ENCODE results near the gene IL12RB2.

IL12RB2 gene

DNA sequence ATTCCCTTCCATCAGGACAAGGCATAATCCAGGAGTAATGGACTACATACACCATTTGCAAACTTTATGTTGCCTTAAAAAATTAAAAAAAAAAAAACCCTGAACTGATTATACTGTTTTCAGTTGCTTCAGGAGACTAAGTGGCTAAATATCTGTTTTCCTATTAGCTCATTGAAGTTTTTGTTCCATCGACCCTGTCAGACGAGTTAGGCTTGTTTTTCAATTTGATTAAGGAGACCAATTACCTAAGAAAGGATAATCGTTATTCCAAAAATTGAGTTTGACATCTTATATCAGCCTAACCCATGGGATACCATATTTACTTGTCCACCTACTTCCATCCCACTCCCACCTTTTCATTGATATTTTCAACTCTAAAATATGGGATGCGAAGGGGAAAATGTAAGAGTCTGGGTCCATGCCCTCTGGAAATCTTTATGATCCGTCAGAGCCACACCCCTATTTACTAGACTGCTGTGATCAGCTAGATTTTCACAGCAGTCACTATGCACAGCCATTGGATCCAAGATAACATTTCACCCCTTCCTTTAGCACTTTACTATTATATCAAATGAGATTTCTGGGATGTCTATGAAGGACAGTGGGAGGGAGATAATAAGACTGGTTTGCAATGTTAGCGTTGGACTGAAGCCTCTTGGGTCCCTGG is 41.0 kb downstream of the IL12RB2 start:
- no peak for DNase-seq (ENCODE audit: low read depth)

DNA sequence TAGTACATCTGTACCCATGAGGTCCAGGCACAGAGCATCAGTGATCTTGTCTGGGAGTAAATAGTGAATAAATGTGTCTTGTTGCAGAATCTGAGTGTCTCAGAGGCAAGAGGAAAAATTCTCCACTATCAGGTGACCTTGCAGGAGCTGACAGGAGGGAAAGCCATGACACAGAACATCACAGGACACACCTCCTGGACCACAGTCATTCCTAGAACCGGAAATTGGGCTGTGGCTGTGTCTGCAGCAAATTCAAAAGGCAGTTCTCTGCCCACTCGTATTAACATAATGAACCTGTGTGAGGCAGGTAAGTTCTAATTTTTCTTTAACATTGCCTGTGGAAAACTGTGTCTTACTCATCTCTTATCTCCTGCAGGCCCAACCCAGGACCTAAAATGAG is 43.1 kb downstream of the IL12RB2 start:
- no peak for DNase-seq (ENCODE audit: low read depth)

DNA sequence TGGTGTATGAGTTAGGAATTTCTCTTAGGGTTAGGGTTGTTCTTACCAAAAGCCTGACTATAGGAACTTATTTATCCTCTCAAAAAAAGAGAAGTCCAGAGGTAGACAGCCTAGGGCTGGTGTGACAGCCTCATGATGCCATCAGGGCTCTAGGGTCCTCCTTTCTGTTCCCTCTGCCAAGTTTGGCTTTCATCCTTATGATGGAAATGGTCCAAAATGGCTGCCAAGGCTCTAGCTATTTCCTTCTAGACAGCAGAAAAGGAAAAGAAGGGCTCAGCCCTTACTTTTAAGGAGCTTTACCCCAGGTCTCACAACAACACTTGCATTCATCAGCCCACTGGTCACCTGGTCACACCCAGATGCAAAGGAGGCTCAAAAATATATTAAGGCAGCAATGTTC is 44.5 kb downstream of the IL12RB2 start:
- DNase-seq (ENCODE audit: low read depth), result no peak

DNA sequence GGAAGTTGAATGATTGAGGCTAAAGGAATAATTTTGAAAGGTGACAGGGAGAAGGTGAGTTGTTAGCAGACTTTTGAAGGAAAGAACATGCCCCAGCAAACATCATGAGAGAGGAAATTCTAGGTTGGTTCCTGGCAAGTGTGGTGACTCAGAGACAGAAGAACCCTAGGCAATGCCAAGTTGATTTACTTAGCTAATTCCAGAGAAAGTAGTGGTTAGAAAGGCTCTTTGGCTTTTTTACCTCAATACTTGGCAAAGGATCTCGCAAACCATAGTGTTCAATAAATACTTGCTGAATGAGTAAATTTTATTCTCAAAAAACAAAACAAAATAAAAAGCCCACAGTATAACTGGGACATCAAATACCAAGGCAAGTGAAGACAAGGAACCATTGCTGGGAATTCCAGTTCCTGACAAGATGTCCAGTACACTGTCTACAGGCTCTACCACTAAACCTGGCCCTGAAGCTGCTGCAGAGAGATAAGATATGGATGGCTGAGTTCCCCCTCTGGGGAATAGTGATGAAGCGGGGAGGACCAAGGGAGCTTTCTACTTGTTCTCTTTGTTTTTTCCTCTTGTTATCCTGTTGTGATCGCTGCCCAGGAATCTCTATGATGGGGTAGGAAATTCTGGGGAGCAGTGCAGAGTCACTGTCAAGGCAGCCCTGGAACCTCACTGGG is 48.2 kb downstream of the IL12RB2 start:
- no peak for DNase-seq (ENCODE audit: low read depth)

DNA sequence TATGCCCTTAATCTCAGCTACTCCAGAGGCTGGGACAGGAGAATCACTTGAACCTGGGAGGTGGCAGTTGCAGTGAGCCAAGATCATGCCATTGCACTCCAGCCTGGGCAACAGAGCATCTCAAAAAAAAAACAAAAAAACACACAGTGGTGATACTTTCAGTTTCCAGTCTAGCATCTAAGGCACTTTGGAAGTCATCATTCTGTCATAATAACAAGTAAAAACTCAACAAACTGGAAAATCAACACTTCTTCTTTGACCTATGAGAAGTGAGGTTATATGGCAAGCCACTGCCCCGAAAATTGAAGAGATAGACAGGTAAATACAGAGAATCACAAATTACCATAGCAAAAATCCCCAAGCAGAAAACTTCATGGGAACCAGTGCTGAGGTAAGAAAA is 51.9 kb downstream of the IL12RB2 start:
- DNase-seq (ENCODE audit: low read depth), result no peak

DNA sequence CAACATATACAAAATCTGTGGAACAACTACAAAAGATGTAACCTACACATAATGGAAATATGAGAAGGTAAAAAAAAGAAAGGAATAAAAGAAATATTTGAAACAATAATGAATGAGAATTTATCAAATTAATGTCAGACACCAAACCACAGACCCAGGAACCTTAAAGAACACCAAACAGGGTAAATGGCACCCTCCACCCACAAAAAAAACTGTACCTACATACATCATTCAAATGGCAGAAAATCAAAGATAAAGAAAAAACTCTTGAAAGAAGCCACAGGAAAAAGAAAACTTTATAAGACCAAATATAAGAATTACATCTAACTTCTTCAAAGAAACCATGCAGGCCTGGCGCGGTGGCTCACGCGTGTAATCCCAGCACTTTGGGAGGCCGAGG is 54.0 kb downstream of the IL12RB2 start:
- DNase-seq (ENCODE audit: low read depth), result no peak

DNA sequence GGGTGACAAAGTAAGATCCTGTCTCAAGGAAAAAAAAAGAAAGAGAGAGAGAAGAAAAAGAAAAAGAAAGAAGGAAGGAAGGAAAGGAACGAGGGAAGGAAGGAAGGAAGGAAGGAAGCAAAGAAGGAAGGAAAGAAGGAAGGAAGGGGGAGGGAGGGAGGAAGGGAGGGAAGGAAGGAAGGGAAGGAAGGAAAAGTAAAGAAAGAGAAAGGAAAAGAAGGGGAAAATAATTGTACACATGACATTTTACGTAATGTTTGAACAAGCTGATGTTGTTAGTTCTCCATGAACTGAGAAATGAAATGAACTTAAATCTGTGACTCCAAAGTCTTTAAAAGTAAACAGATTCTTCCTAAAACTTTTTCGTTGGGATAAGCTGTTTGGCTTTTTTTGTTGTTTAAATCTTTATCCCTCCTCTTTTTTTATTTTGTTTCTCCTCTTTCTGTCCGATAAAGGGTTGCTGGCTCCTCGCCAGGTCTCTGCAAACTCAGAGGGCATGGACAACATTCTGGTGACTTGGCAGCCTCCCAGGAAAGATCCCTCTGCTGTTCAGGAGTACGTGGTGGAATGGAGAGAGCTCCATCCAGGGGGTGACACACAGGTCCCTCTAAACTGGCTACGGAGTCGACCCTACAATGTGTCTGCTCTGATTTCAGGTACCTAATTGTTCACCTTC is 59.8 kb downstream of the IL12RB2 start:
- DNase-seq (ENCODE audit: low read depth), result no peak

DNA sequence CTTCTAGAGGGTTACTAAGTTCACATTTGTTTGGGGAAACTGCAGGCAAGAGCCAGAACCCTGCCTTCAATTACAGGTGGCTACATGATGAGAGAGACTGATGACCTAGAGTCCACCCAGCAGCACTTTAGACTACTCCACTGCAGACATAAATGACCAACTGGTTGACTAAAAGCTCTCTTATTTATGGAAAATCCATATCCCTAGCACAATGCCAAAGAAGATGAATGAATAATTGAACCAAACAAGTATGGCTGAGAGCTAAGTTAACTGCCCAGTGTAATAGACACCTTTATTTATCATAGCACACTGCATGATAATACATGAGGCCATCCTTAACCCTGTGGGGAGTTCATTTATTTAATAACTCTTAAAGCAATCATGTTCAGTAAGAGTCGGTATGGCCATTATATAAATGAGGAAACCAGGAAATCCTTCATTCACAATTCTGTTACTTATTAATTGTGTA is 60.4 kb downstream of the IL12RB2 start:
- no peak for DNase-seq (ENCODE audit: low read depth)

DNA sequence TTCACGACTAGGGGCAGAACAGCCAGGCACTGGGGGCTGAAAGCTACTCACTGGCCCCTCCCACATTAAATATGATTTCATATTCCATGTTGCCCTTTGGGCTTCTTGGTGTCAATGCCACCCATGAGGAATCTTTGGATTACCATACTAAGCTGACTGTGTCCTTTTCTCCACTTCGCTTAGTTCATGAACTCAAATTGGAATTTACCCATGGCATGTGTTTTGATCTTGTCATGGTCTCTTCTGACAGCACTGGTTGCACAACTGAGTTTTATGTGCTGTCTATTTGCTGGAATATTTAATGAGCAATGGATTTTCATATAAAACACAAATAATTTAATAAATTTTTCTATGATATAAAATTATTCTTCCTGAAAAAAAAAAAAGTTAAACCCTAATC is 63.4 kb downstream of the IL12RB2 start:
- DNase-seq (ENCODE audit: low read depth), result no peak

DNA sequence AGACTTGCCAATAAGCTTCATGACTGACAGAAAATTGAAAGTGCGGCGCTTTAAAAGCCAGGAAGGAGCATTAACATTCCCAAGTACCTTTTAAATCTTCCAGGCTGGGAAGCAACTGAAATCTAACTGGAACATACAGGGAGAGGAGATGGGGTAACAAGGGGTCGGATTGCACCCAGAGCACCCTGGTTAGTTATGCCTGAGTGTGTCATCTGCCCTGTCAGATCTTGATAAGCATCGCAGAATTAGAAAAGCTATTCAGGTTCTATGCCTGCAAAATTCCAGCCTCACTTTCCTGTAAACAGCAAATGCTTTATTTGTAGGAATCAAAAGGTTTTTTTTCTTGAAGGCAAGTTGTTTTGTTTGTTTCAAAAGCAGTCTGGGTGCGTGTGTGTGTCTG is 64.0 kb downstream of the IL12RB2 start:
- DNase-seq (ENCODE audit: low read depth), result no peak

DNA sequence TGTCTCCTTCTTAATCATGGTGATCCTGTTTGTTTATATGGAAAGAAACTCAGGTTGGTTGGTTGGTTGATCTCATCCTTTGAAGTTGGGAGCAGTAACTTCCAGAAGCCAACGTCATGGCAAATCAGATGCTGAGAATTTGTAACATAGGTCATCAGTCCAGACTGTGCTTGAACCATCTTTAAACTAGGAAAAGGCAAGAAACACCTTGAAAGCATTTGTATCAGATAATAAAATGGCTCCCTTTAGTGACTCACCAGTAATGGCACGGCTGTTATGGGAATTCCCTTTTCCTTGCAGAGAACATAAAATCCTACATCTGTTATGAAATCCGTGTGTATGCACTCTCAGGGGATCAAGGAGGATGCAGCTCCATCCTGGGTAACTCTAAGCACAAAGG is 64.5 kb downstream of the IL12RB2 start:
- DNase-seq (ENCODE audit: low read depth), result no peak

DNA sequence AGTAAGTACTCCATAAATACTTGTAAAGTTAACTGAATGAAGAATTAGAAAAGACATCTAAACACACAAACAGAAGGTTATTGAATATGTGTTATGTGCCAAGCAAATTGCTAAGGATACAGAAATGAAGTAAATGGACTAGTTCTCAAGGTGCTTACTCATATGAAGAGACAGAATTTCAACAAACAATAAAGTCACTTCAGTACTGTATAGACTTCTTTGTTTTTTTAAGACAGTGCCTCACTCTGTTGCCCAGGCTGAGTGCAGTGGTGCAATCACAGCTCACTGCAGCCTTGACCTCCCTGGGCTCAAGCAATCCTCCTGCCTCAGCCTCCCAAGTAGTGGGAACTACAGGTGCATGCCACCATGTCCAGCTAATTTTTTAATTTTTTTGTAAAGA is 65.2 kb downstream of the IL12RB2 start:
- no peak for DNase-seq (ENCODE audit: low read depth)

DNA sequence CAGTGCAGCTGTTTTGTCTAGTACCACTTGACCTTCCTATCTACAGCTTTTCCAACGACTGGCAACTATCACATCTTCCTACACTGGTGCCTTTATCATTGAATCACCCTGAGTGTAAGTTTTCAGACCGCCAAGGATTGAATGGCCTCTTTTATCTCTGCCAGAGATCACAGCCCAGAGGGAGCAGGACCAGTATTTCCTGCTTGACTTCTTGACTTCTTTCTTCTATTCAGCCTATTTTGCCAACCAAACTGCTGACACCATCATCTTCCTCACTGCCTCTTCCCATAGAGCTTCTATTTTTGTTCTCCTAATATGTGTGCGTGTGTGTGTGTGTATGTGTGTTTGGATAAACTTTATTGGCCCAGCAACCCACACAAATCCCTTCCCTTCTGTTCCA is 68.7 kb downstream of the IL12RB2 start:
- DNase-seq (ENCODE audit: low read depth), result no peak

DNA sequence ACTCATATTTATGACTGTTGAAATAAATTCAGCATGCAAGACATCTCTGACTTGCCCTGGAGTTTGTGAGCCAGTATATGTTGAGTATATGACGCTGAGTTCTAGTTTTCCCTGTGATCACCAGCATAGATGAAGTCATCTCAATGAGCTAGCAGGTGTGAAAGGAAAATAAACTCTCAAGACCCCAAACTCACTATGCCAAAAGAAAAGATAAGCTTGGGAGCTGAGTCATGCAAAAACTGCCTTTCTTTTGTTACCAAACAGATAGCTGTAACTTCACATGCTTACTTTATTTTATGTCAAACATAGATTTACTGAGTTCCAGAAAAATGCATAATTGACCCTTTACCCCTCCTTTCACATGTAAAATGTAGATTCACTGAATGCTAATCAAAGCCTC is 69.6 kb downstream of the IL12RB2 start:
- no peak for DNase-seq (ENCODE audit: low read depth)

DNA sequence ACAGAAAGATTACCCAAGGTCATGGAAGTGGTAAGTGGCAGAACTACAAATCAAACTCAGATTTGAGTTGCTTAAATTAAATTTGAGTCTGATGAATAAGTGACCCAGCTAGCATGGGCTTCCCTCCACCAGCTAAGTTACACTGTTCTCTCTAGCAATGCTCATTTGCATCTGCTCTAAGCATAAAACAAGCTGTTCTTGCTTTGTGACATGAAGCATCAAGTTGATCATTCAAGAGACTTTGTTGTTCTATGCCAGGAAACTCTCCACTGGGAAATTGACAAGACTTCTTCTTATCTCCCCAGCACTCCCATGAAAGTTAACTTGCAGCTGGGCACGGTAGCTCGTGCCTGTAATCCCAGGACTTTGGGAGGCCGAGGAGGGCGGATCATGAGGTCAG is 73.5 kb downstream of the IL12RB2 start:
- no peak for DNase-seq (ENCODE audit: low read depth)

DNA sequence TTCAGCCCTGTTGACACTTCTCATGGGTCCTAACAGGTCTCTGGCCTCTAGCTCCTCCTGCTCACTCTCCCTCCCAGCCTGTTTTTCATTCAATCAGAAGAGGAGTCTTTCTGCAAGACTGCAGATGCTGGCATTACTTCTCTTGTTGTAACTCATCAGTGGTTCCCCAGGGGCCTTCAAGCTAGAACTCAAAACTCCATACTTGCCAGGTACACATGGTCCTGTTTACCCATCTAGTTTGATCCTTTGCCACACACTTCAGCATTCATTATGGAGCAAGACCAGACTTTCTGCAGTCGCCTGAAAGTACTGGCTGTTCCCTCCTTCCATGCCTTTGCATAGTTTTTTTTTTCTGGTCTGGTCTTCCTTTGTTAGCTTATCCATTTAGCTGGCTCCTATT is 74.6 kb downstream of the IL12RB2 start:
- DNase-seq (ENCODE audit: low read depth), result no peak

DNA sequence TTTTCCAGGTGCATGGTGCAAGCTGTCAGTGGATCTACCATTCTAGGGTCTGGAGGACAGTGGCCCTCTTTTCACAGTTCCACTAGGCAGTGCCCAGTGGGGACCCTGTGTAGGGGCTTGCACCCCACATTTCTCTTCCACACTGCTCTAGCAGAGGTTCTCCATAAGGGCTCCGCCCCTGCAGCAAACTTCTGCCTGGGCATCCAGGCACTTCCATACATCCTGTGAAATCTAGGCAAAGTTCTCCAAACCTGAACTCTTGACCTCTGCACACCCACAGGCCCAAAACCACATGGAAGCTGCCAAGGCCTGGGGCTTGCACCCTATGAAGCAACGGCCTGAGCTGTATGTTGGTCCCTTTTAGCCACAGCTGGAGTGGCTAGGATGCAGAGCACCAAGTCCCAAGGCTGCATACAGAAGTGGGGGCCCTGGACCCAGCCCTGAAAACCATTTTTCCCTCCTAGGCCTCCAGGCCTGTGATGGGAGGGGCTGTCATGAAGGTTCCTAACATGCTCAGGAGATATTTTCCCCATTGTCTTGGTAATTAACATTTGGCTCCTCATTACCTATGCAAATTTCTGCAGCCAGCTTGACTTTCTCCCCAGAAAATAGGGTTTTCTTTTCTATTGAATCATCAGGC is 76.4 kb downstream of the IL12RB2 start:
- DNase-seq (ENCODE audit: low read depth), result no peak

DNA sequence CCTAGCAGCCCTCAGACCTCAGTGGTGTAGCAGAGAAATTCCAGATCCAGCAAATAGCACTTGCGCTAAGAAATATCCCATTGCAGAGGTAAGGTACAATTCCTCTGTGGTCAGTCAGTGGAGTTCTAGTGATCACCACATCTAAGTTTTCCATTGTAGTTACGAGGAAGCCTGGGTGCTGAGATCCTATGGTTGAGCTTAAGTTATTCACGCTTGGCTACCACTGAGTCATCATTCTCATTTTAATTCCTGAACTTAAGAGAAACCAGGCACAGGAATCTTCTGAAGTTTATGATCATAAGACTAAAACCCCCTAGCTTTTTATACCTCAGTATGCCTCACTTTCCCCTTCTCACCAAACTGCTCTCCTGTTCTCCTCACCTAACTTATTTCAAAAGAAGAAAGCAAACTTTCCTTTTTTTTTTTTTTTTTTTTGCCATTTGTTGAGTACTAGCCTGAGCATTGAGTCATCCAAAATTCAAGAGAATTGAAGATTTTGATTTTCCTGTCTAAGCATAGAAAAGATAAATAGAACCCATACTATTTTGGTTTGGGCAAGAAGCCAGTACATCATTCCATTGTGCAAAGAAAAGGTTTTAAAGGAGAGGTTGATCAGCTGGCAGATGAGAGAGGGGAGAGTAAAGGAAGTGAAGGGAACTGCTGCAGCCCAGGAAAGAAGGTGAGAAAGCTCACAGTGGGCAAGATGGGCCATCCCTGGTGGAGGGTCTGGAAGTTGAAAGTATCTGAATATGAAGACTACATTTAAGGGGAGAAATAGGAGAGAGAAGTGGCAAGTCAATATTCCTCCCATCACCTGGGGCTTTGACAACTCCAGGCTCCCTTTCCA is 82.6 kb downstream of the IL12RB2 start:
- no peak for DNase-seq (ENCODE audit: low read depth)

DNA sequence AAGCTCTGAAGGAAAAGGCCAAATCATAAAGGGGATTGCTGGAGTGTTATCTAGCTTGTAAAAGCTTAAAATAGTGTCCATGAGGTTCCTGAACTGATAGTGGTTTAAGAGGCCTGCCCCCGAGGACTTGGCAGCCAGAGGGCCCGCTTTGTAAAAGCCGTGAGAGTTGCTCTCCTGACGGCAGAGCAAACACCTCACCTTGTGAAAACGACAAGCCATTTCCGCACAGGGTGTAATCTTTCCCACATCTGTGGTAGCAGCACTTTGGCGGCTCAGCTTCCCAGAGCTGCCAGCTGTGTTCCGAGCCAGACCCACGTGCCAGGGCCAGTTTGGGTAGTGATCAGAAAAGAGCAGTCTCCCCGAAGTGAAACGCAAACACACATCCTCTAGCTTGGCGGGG is 85.6 kb downstream of the IL12RB2 start:
- no peak for DNase-seq (ENCODE audit: low read depth)

DNA sequence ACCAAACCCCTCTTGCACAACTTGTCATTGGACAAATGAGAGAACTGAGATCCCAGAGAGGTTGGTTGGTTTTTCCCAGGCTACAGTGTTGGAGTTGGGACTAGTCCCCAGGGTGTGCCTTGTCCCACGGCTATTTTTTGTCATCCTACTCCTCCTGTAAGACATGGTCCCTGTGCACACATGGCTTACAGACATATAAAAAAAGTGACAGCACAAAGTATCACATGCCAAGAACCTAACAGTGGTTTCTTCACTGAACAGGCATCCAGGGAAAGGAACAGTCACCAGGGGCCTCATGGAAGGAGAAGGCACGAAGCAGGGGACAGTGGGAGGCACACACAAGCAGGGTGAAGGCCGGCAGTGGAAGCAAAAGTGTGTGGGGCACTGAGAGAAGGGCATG is 86.1 kb downstream of the IL12RB2 start:
- DNase-seq (ENCODE audit: low read depth), result no peak

DNA sequence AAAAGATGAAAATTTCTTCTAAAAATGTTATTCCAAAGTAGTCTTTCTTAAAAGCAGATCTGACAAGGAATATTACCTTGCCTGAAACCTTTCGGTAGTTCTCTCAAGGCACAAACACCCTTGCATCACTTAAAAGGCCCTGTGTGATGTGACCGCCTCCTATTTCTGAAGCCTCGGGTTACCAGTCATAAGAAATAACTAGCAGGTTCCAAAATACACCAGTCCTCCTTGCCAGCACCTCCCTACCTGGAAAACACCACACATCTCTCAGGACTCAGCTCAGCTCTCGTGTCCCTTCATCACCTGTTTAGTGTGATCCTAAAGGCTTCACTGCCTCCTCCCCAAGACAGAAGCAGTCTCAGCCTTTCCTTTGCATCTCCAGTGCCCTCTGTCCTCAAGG is 86.9 kb downstream of the IL12RB2 start:
- no peak for DNase-seq (ENCODE audit: low read depth)
